D721Med (cell line): ENCODE measurements around the gene MED25.

Source experiments
- DNase-seq: peaks from one replicate; pipeline ENCODE4 v3.0.0; 2011; ENCODE audit warnings: low spot score; ENCODE audit not compliant: insufficient read length
- FAIRE-seq: peaks from 2 replicates; lab custom pipeline; 2011; peaks lifted over from hg19 to GRCh38; lab: Jason Lieb, UNC
- CTCF ChIP-seq: IDR thresholded peaks from 2 replicates; pipeline ENCODE4 v1.5.1; 2012; ENCODE audit warnings: mild to moderate bottlenecking, control low read depth; ENCODE audit not compliant: insufficient read depth; ENCODE audit errors: missing control alignments

MED25 gene

DNA sequence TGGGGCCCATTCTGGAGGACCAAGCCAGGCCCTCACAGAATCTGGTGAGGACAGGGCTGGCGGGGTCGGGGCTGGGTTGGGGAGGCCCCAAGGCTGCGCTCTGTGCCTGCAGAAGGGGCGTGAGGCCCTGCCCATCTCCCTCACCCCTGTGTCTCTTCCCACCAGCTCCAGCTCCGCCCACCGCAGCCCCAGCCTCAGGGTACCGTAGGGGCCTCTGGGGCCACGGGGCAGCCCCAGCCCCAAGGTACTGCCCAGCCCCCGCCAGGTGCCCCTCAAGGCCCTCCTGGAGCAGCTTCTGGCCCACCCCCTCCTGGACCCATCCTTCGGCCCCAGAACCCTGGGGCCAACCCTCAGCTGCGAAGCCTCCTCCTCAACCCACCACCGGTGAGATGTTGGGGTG is 17.5 kb downstream of the MED25 start:
- TF ChIP-seq CTCF: no peak
- FAIRE-seq (no peak), DNase-seq (no peak)

DNA sequence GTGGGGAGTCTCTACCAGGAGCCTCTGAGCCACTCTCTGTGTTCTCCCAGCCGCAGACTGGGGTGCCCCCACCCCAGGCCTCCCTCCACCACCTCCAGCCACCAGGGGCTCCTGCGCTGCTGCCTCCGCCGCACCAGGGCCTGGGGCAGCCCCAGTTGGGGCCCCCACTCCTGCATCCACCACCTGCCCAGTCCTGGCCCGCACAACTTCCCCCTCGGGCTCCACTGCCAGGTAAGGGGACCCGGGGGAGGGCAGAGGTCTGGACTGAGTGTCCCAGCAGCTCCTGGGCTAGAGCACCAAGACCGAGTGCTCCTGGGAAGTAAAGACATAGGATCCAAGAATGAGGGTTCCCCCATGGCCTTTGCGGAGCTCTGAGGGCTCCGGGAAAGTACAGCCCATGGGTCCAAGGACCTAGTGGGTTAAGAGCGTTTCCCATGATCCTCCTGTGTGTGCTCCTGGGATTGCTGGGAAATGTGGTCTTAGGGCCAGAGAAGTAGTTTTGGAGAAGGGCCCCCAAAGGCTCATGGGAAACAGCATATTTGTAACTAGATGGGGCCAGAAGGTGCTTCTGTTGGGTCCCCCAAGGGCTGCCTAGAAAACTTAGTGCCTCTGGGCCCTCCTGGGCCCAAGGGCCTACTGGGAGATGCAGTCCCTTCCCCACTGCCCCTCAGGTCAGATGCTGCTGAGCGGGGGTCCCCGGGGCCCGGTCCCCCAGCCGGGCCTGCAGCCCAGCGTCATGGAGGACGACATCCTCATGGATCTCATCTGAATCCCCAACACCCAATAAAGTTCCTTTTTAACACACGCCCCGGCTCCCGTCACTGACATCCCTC is 18.3 kb downstream of the MED25 start:
- TF ChIP-seq CTCF: no peak
- DNase-seq (no peak), FAIRE-seq (no peak)

- TF ChIP-seq CTCF: no peak
- DNase-seq: no peak
- FAIRE-seq: no peak
Measured at GRCh38 chr19:49837009-49837310, 18.9 kb downstream of the MED25 start.

DNA sequence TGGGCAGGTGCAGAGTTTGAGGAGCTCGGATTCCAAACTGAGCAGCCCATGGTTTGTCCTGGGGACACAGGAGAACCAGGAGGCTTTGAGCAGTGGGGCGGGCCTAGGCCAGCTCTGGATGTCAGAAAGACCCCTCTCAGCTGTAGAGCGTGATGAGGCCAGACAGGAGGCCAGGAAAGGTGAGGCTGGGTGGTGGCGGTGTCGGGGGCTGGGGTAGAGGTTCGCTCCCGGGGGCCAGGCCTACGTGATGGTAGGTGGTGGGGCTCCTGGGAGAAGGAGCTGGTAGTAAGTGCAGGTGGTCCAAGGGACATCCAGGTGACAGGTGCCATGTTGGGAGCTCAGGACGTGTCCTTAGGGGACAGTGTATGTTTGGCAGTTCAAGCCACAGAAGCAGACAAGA is 19.3 kb downstream of the MED25 start:
- FAIRE-seq: no peak
- no peak for TF ChIP-seq CTCF
- no peak for DNase-seq

- DNase-seq (no peak), FAIRE-seq (no peak)
- TF ChIP-seq CTCF: no peak
Measured at GRCh38 chr19:49838885-49839588, 20.9 kb downstream of the MED25 start.

GRCh38 chr19:49839713-49840112 is 21.6 kb downstream of the MED25 start:
- no peak for FAIRE-seq
- DNase-seq: no peak
- TF ChIP-seq CTCF: no peak

DNA sequence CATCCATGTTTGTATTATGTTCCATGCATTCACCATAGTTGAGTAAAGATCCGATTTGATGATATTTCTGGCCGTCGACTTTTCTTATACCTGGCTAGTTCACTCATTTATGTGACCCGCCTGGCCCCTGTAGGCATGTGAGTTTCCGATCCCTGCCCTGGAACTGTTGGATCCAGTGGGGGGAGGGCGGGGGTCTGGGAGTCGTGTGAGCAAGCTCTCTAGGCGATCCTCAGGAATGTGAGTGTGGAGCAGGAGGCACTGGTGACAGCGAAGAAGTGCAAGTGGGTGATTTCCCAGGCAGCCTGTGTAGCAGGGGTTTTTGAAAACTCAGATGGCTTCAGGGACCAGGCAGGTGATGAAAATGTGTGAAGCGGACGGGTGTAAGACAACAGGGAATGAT is 22.2 kb downstream of the MED25 start:
- no peak for FAIRE-seq
- TF ChIP-seq CTCF: no peak
- no peak for DNase-seq
